ENCODE results near the gene LEMD1.

The LEMD1 gene

GRCh38 chr1:205421798-205422197 lies at the start of gene LEMD1:
Gene LEMD1, minus strand, starts transcription at chr1:205422056. Its CDS starts 1,520 bp downstream, at chr1:205420536.
- peak; percentile 49 for DNase-seq

- no peak for DNase-seq
Observed at GRCh38 chr1:205470131-205470530, 48.3 kb upstream of the LEMD1 start.

- no peak for DNase-seq
Observed at GRCh38 chr1:205466595-205467220, 44.9 kb upstream of the LEMD1 start.

- no peak for DNase-seq
Observed at GRCh38 chr1:205465392-205465791, 43.5 kb upstream of the LEMD1 start.

- no peak for DNase-seq
Observed at GRCh38 chr1:205458777-205459566, 37.1 kb upstream of the LEMD1 start.

- DNase-seq = no peak
Observed at GRCh38 chr1:205456868-205457745, 35.3 kb upstream of the LEMD1 start.

GRCh38 chr1:205456383-205456867 lies 34.6 kb upstream of the LEMD1 start:
- no peak for DNase-seq

GRCh38 chr1:205455581-205456382 lies 33.9 kb upstream of the LEMD1 start, which contains the start of gene BLACAT1:
Gene BLACAT1, minus strand, starts transcription at chr1:205456045.
- DNase-seq = no peak

- no peak for DNase-seq
Observed at GRCh38 chr1:205454903-205455335, 33.1 kb upstream of the LEMD1 start.

GRCh38 chr1:205453466-205453865 lies 31.6 kb upstream of the LEMD1 start:
- DNase-seq = no peak

- no peak for DNase-seq
Observed at GRCh38 chr1:205452933-205453332, 31.1 kb upstream of the LEMD1 start.

GRCh38 chr1:205452364-205452763 lies 30.5 kb upstream of the LEMD1 start:
- DNase-seq = no peak

- DNase-seq = no peak
Observed at GRCh38 chr1:205451759-205452164, 29.9 kb upstream of the LEMD1 start.

- no peak for DNase-seq
Observed at GRCh38 chr1:205451202-205451601, 29.3 kb upstream of the LEMD1 start.

GRCh38 chr1:205450448-205450847 lies 28.6 kb upstream of the LEMD1 start:
- no peak for DNase-seq

- DNase-seq = no peak
Observed at GRCh38 chr1:205449750-205450443, 28.0 kb upstream of the LEMD1 start.

GRCh38 chr1:205449254-205449749 lies 27.4 kb upstream of the LEMD1 start:
- no peak for DNase-seq

GRCh38 chr1:205448540-205449253 lies 26.8 kb upstream of the LEMD1 start:
- DNase-seq = no peak

GRCh38 chr1:205447457-205448341 lies 25.8 kb upstream of the LEMD1 start:
- DNase-seq = no peak

GRCh38 chr1:205446828-205447227 lies 25.0 kb upstream of the LEMD1 start:
- no peak for DNase-seq
